GM12873 (cell line): ENCODE results near the gene LIF.

Experiments used
- TF ChIP-seq, protein P1 (sequence below): IDR thresholded peaks from 2 replicates; pipeline ENCODE4 v1.5.1; 2012; ENCODE audit warnings: low read depth, mild to moderate bottlenecking, moderate library complexity, low read length, control low read depth; ENCODE audit not compliant: insufficient read depth; ENCODE audit errors: missing control alignments

Gene LIF

DNA sequence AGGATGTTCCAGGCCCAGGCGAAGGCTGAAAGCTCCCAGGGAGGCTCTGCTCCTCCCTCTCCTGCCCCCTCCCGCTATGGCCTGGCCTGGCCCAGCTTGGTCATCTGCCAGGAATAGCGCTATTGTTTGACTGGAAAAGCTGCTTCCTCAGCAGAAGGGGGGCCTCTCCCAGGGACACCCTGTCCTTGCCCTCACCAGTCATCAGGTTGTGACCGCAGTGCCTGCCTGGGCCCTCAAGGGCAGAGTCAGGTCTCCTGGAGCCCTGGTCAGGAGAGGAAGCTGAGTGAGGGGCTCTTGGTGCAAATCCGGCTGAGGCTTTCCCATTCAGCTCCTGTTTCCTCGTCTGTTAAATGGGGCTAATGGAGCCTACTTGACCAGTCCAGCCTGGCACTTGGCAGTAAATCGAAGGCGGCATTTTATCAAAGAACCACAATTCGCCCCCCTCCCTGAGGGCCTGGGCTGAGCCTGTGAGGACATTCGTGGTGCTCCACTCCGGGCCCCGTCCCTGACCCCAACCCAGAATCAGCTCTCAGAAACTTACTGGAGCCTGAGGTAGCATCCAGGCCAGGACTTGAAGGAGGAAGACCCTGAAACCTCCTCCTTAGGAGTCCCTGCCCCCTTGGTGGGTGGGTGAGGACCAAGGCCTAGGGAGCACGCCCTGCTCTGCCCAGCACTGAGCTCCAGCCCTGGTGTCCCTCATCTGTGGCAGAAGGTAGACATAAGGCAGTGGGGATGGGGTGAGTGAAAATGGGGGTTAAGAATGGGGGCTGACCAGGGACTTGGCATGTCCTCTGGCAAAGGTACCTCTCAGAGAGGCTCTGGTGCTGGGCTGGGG is 44.7 kb upstream of the LIF start:
- TF ChIP-seq, protein P1, sequence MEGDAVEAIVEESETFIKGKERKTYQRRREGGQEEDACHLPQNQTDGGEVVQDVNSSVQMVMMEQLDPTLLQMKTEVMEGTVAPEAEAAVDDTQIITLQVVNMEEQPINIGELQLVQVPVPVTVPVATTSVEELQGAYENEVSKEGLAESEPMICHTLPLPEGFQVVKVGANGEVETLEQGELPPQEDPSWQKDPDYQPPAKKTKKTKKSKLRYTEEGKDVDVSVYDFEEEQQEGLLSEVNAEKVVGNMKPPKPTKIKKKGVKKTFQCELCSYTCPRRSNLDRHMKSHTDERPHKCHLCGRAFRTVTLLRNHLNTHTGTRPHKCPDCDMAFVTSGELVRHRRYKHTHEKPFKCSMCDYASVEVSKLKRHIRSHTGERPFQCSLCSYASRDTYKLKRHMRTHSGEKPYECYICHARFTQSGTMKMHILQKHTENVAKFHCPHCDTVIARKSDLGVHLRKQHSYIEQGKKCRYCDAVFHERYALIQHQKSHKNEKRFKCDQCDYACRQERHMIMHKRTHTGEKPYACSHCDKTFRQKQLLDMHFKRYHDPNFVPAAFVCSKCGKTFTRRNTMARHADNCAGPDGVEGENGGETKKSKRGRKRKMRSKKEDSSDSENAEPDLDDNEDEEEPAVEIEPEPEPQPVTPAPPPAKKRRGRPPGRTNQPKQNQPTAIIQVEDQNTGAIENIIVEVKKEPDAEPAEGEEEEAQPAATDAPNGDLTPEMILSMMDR, result no peak

DNA sequence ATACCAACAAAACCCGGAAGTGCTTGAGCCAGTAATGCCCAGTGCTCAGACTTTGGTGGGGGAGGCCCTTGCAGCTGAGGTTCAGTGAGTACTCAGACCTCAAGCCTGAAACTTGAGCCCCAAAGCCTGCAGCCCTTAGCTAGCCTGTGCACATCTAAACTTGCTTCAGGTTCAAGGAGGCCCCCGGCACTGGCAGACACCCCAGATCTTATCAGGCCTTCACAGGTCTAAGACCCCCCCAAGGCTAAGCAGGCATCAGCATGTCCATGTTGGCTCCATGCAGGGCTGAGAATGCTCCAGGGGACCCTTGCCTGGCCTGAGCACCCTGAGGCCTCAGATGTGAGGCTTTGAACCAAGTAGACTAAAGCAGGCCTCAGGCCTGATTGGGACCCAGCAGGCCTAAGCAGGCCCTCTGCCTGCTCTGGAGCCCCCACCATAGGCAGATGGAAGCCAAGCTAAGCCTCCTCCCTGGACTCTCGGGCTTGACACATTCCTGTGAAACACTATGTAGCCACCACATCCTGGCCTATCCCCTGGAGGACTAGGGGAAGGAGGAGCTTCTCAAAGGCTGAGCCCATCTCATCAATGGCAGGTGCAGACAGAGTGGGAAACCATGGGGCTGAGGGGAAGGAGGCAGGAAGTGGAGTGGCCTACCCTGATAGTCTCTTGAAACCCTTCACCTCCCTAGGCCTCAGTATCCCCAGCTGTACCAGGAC is 43.9 kb upstream of the LIF start:
- TF ChIP-seq, protein P1, result no peak

DNA sequence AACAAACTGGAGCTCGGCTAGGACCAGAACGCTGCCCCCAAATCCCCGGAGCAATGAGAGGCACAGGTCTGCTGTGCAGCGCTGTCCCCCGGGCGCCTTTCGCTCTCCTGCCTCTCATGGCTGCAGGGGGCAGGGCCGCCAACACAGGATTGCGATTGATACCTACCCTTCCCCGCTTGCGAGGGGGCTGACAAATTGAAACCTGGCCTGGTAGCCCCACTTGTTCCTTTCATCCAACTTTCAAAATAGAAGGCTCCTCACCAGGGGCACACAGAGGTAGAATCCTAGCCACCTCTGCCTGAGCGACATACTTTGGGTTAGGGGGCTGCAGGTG is 43.4 kb upstream of the LIF start:
- TF ChIP-seq, protein P1, result no peak

DNA sequence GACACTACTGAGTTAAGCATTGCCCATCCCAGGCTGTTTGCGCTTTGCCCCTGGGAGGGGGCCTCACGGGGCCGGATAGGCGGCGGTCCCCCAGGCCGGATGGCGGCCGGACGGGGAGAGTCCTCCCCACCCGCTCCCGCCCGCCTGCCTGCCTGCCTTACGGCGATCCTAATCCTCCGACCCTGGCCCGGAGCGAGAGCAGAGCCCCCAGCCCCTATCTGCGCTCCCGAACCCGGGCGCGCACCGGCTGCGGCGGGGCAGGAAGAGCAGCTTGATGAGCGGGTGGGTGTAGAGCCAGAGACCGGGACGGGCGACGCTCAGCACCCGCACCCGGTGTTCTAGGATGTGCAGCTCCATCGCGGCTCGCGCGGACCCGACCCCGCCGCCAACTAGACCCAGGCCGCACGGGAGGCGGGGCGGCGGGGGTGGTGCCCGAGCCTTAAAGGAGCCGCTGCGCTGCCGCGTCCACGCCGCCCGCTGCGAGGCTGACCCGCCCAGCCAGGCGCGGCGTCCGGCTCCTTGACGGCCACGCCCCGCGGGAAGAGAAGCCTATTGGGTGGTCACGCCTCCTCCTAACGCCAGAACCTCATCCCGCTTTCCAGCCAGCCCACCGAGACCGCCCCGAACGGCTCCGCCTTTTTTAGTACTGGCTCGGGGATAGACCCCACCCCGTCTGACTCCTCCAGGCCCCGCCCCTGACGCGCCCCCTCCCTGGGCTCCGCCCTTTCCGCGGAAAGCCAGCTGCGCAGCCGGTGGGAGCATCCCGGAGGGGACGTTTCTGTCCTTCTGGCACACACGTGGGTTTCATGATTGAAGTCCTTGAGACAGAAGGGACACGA is 42.8 kb upstream of the LIF start, which contains the start of gene CASTOR1:
CASTOR1 (minus strand) TSS at position 365 of the 839 bp plus-strand sequence; CDS start at position 357, 8 bp downstream.
- TF ChIP-seq, protein P1, result no peak

DNA sequence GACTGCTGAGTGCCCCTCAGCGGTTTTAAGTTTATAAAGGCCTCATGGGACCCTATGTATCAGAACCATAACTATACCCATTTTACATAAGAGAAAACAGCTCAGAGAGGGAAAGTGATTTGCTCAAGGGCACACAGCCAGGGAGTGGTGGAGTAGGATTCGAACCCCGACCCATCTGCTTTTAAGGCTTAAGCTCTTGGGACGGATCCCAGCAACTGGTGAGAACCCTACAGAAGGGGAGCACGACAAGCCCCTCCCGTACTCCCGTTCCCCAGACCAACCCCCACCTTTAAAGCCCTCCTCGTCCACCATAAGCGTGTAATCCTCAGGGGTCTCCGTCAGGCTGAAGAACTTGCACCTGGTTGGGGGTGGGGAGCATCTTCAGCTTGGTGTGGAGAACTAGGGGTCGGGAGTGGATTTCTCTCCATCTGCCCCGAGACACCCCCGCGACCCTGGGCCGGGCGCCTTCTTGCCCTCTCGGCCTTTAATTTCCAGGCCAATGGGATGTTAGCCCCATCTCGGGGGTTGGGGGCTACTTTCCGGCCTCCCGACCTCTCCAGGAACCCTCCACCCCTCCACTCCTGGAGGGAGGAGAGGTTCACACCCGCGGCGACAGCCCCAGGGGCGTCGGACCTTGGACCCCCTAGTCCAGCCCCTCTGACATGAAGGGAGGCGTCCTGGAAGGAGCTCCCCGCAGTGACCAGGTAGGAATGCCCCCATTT is 42.0 kb upstream of the LIF start:
- TF ChIP-seq, protein P1, result no peak

DNA sequence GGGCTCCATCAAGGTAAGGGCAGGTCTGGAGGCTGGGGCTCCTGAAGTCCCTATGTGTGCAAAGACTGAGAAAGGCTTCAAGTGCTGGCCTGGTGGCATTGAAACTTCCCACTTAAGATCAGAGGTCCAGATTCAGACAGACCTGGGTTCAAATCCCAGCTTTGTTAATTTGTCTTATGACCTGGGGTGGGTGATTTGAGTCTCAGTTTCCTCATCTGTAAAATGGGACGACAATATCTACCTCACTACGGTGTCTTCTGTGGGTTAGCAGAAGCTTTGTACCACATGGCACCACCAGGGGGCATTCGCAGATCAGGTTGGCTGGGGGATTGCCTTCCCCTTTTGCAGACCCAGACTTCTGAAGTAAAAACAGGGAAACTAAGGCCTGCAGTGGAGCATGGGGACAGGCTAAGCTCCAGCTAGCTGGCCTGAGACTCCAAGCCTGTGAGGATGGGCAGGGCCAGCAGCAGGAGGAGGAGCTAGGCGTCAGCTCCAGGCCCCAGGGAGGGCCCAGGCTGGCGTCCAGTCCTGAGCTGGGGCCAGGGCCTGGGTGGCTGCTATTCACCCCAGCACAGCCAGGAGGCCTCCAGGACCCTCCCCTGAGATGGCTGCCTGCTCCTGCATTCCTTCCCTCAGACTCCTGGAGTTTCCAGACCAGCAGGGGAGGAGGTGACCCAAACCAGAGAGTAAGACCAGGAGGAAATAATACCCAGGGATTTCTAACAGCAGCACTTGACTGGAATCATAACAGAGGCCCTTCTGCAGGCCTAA is 41.3 kb upstream of the LIF start:
- TF ChIP-seq, protein P1, result peak; percentile 88
